HPDE6-E6E7 (cell line): ENCODE results near the gene PKIB.
"Not testable (repeated sequence)": the region's sequence is repeated elsewhere in the genome, so short reads cannot be mapped to it uniquely, and the experiment has no call there.

Experiments used
- DNase-seq: peaks from one replicate; pipeline ENCODE4 v3.0.0; 2011; ENCODE audit warnings: missing footprints; ENCODE audit errors: extremely low spot score

Gene PKIB

DNA sequence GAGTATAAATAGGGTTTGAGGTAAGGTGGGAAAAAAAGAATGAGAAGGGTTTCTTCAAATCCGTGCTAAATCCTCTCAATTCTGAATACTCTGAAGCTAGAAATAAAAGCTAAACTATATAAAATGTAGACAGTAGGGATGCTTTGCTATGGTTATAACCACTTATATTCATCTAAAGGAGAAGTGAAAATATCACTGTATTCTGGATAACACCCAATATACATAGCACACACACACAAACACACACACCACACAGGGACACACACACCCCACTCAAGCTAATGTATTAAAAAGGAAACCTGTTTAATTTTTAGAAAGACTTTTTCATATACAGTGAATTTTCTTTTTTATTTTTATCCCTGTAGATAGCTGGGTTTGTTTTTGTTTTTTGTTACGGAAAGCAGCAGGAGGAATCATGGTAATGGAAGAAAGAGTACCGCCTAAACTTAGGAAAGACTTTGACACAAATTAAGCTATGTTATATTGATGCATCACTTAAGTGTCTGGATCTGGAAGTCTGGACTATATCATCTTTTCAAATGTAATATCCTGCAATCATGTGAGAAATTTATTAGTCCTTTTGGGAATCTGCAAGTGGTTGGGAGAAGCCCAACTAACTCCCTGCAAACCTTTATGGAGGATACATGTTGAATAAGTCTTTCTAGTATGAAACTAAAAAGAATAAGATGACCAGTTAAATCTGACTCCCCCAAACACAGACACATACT, 100.9 kb downstream of the PKIB start:
- DNase-seq, result no peak

DNA sequence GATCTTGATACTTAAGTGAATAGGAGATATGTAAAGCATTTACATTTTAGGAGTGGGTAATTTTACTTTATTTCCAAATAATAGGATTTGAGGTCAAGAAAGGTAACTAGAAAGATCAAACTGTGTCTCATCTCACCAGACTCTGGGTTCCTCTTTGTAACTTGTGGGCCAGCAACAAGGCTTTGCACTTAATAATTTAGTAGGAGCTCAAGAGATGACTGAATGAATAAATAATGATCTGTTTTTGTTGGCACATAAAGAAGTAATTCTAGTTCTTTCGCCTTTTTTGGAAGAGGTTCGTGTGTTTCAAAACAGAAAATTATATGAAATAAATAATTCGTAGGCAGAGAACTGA, 101.9 kb downstream of the PKIB start:
- no peak for DNase-seq

DNA sequence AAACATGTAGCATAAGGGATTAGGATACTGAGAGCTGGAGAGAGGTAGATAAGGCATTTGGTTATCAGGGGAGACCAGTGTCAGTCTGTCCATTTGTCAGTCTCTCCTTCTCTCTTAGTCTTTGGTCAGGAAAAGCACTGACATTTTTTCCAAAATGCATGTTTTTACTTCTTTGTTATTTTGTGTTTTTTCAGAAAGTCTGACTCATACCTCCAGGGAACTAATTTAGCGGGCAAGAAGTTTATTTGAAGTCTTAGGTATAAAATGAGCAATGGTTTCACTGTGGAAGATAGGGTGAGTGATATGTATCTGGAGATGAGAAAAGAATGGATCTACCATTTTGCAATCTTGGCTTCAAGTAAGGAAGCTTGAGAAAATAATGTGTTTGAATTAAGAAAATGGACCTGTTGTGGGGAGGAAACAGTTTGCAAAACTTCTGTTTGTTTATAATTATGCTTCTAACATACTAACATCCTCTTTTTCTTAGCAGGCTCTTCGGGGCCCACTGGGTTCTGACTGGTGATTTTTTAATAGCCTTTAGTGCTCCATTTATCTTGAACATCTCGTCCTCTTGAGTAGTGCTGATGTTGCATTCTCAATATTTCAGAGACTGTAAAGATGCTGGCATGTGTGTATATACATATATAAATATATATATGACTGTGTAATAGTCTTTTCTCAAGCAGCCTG, 102.4 kb downstream of the PKIB start:
- no peak for DNase-seq

DNA sequence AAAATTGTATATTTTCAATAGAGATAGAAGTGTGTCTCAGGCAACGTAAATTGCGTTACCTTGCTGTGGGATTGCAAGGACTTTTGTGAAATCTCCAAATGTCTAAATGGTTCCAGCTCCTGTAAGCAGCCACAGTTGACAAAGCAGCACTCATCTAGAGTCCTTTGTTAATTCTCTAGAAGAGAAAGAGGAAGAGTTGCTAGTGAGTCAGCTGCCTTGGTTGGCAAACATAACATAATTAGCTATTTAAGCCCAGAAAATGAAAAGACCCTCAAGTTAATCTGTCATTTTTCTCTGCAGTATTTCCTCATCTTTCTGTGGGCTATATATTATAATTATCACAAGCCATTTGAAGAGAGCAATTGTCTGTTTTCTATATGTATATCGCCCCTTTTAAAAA, 102.9 kb downstream of the PKIB start:
- DNase-seq, result no peak

DNA sequence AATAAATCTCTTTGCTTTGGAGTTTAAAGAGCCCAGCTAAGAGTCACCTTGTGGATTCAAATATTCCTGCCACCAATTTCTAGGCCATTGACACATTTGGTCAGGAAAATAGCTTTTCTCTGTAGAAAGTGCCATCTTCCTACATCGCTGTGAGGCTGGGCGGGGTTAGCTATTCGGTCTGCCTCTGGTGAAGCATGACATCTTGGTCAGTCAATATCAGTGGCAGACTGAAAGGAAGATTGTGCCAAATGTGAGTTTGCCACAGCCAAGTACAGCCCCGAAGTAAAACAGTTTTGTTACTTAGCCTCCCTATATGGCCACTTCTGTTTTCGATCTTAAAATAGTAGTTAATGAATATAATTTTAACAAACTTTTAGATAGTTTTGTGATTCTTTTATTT, 103.9 kb downstream of the PKIB start:
- DNase-seq, result no peak

DNA sequence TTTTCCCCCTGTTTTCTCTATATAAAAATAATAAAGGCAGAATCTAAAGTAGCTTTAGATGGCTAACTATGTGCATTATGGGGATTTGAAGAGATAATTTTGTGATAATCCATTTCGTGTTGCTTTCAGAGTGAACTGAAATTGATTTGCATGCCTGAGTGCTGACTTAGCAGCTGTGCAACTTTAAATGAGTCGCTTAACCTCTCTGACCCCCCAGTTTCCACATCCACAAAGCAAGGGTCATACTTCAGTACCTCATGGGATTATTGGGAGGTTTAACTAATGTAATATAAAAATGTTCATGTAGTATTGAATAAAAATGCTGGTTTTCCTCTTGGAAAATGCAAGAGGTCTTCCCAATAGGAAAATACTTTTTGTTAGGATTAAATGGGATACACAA, 105.5 kb downstream of the PKIB start:
- no peak for DNase-seq

DNA sequence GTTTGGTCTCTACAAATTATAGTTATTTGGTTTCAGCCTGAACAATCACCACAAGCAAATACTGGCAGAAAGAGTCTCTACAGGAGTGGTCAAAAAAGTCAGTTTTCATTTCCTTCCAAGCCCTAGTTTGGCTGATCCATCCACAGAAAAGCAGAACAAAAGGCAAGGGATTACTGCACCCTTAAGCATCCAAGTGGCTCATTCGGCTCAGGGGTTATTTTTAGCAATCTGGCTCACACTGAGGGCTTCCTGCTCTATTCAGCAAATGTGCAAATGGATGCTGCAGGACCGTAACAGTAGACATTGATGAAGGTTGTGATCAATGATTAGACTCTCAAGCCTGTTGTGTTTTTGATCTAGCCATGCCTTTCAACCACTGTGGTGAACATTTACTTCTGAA, 107.1 kb downstream of the PKIB start:
- DNase-seq, result no peak

DNA sequence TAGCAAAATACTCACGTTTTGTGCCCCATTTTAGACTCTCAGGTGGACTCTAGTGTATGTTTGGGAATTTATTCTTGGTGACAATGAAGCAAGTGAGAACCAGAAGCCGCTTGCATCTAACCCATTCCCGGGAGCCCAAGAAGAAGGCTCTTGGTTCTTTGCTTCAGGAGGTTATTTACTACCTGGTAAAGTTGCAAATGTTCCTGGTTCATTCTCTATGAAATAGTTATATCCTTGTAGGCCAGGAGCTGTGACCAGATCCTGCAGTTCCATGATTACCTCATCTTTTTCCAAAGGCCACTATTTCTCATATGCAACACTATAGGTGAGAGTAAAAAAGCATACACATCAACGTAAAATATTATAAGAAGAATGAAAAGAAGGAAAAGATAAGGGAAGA, 108.4 kb downstream of the PKIB start:
- no peak for DNase-seq

DNA sequence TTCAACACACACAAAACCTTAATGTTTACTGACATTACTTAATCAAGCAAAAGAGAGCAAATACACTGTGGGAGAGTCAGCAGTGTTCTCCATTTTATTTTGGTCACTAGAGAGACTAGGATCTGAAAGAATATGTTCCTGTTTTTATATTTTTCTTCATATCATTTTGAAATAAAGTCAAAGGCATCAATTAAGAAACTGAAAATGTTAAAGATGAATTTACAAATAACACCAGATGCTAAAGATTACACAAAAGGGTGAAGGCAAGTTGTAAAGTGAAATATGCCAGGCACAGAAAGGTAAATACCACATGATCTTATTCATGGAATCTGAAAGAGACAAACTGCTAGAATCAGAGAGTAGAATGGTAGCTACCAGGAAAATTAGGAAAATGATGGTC, 109.0 kb downstream of the PKIB start:
- DNase-seq, result no peak

DNA sequence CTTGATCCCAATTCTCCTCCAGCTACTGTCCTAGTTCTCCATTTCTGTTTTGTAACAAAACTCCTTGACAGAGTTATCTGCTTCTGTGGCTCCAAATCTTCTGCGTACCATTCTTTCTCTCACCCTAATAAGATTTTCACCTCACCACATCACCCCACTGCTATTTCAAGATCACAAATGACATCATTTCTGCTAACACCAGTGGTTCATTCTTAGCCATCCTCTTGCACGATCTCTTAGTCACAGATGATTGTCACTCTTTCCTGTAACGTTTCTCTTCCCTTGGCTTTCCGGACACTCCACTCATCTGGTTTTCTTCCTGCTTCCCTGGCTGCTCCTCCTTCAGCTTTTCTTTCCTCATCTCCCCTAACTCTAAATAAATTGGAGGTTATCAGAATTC, 112.5 kb downstream of the PKIB start:
- no peak for DNase-seq

DNA sequence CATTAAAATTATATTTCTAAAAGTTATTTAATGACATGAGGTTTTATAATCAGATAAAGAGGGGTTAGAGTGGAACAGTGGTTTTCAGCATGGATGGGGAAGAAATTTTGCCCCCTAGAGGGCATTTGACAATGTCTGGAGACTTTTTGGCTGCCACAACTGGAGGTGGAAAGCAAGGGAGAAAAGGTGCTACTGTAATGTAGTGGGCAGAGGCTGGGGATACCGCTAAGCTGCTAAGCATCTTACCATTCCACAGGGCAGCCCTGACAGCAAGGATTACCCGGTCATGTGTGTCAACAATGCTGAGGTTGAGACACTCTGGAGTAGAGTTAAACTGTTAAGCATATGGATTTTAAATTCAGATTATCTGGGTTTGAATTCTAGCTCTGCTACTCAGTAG, 116.4 kb downstream of the PKIB start:
- DNase-seq, result no peak

DNA sequence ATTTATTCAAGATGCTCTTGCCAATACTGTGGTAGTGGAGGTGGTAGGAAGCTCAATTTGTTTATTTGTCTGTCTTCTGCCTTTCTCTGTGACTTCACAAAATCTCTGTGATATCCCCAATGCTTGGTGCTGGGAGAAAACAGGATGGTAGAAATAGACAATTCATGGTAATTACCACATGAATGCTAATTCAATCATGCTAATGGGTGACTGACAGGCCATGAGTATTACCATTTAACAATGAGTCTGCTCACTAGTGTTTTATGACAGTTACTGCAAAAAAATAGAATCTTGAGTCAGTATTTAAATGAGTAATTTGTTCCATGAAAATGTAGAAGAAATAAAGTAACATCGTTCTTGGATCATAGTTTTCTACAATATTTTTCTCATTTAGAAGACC, 117.0 kb downstream of the PKIB start:
- no peak for DNase-seq

DNA sequence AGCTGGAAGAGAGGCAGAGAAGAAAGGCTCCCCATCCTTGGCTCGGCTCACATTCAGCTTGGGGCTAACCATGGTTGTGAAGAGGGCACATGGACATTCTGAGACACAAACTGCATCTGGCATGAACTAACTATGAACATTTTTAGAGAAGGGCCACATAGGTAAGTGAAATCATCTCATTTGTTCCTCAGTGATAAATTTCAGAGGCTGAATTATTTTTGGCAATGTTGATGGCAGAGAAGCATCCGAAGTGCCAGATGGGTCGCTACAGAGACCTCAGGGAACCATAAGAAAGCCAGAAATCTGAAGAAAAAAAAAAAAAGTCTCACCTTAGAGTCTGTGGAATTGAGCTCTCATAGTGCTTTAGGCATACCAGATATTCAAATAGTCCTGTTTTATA, 120.1 kb downstream of the PKIB start:
- DNase-seq, result no peak

DNA sequence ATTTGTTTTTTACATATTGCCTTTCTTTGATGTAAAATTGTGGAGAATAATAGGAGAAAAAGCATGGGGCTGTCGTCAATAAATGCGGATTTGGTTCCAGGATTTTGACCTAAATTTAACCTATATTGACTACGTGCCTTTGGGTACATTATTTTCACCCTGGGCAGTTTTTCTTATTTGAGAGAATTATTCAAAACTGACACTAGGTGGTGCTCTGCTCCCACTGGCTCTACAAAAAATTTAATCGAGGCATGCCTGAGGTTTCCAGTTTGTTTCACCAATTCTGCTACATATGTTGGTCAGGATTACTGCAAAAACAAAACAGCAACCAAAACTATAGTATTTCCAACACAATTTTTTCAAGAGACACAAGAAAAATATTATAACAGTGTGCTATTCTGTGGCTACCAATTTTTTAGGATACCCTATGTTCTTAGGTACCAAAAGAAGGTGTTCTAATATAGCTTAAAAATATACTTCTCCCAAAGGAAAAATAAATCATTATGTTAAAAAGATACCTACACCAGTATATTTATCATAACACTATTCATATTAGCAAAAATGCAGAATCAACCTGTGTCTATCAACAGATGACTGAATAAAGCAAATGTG, 120.7 kb downstream of the PKIB start:
- peak; percentile 17 for DNase-seq

DNA sequence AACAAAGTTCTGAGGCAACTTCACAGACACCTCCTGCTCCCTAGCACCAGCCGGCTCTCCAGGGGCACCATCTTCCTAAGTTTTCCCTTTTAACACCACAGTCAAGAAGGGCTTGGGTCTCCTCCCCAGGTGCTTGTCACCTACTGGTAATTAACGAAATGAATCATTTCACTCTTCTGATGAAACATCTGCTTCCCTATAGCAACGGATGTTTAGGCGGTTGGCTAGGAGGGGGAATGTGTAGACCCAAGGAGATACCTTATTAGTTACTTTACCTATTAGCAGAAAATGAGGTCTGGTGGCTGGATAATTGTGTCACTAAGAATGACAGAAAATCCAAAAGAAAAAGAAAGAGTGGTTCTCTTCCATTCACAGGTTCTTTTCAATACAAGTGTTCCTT, 123.1 kb downstream of the PKIB start:
- DNase-seq, result no peak

DNA sequence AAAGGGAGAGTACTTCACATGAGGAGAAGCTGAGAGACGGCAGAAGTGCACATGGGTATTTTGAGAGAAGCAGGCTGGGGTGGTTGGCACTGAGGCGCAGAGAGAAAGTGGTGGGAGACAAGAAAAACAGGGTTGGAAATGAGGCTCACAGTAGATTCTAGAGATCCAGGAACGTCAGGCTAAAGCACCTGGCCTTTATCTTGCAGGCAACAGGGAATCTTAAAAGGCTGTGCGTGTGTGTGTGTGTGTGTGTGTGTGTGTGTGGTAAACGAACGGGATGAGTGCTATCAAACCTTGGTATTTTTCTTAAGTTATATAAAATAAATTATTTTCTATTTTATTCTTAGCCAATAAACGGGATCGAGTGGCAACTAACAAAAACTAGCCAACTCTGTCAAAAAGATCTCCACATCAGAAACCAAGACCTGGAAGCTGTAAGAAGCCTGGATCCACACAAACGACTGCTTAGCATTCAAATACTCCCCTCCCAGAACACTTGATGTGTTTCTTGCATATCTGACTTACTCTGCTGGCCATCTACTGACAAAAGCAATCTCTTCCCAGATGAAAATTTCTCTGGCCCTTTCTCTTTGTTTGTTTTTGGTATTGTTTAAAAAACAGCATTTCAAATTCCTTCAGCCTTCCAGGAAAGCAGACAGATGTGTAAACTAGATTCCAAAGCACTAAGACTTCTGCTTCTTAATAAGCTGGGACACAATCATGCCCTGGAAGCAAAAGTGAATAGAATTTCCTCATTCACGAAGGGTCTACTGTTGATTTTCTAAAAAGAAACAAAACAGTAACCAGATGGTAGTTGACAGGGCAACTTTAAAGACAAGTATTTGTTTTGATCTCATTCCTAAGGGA, 124.6 kb downstream of the PKIB start:
- DNase-seq, result no peak

DNA sequence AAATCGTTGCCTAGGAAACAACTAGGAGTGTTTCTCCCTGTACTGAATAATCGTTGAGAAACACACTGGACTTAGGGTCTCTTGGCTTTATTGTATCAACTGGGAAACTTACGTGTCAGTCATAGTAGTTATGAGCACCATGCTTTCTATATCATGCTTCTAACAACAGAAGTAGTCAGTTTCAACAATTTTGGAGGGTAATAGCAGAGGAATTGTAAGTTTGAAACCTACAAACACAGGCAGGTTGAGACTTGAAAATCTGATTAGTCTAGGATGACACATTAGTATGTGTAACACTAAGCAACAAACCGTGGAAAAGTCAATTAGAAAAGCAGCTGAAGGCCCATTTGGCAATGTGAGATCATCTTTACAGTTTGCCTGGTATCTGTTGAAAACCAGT, 125.4 kb downstream of the PKIB start:
- peak; percentile 80 for DNase-seq

DNA sequence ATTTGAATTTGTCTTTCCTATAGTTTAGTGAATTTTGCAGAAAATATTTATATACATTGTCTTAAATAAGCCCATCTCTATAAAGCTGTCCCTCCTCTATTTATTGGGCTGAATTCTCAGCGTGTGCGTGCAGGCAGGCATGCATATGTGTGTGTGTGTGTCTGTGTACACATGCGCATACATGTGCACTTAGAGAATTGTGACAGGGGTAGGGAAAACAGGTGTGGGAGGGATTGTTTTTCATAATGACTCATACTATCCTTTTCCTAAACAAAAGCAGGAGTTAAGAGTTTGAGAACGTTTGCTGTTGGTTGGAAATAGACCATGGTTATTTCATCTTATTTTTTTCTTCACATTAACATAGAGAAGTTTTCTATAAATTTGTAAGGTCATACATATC, 126.0 kb downstream of the PKIB start:
- DNase-seq, result peak; percentile 53

DNA sequence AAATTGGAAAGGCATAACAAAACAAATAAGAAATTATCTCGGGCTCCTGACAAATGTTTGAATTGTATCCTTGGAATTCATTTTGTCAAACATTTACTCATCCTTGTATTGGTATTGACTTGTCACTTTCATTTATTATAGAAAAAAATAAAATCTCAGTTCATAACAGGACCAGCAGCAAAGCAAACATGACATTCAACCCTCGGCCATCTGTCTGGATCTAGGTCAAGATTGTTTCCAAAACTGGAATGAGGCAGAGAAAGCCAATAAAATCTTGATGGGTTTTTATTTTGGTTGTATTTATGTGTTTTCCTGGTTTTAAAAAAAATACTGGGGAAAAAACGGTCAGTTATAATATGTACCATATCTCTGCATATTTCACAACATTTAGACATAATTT, 126.4 kb downstream of the PKIB start:
- no peak for DNase-seq

DNA sequence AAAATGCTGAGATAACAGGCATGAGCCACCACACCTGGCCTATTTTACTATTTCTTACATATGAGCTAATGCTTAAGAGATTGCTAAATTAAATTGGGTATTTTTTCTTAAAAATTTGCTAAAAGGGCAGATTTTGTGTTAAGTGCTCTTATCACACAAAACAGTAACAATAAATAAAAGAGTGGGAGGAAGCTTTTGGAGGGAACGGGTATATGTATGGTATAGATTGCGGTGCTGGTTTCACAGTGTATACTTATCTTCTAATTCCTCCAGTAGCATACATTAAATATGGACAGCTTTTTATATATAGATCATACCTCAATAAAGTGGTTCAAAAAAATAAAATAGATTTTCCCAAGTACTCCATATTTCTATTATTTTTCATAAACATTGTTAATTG, 129.9 kb downstream of the PKIB start:
- no peak for DNase-seq

DNA sequence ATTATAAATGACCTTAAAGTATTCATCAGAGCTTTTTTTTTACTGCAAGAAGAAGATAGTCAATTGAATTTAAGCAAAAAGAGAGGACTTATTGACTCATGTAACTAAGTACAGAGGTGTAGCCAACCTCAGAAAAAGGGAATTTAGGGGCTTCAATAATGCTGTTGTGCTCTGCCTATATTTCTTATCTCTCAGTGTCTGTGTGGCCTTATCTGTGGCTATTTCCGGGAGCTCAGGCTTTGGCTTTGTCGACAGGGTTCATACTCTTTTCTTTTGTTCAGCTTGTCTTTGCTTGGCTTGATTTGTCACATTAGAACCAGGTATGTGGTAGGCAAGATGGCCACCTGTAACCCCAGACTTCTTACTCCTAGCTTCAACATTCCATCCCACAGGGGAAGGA, 130.7 kb downstream of the PKIB start:
- no peak for DNase-seq

DNA sequence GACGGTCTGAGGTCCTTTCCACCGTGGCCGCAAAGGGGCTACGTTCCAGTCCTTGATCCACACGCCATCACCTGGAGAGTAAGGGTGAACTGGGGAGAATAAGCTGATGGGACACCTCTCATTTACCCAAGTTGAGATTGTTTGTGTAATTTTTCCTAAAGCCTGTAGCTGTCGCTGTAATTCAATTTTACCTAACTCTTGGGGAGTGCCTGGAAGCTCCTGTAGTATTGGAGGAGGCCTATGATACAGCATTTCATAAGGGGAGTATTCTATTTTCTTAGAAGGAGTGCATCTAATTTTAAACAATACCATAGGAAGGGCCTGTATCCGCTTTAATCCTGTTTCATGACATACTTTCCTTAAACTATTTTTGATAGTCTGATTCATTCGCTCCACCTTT, 134.0 kb downstream of the PKIB start:
- not testable (repeated sequence) for DNase-seq
